Iris pigment epithelial cell (primary cell): ENCODE measurements around the gene SLC39A5.

Source experiments
- DNase-seq: peaks from one replicate; pipeline ENCODE4 v3.0.0-alpha.2; 2011; ENCODE audit warnings: low read depth

Gene SLC39A5, protein sequence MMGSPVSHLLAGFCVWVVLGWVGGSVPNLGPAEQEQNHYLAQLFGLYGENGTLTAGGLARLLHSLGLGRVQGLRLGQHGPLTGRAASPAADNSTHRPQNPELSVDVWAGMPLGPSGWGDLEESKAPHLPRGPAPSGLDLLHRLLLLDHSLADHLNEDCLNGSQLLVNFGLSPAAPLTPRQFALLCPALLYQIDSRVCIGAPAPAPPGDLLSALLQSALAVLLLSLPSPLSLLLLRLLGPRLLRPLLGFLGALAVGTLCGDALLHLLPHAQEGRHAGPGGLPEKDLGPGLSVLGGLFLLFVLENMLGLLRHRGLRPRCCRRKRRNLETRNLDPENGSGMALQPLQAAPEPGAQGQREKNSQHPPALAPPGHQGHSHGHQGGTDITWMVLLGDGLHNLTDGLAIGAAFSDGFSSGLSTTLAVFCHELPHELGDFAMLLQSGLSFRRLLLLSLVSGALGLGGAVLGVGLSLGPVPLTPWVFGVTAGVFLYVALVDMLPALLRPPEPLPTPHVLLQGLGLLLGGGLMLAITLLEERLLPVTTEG

DNA sequence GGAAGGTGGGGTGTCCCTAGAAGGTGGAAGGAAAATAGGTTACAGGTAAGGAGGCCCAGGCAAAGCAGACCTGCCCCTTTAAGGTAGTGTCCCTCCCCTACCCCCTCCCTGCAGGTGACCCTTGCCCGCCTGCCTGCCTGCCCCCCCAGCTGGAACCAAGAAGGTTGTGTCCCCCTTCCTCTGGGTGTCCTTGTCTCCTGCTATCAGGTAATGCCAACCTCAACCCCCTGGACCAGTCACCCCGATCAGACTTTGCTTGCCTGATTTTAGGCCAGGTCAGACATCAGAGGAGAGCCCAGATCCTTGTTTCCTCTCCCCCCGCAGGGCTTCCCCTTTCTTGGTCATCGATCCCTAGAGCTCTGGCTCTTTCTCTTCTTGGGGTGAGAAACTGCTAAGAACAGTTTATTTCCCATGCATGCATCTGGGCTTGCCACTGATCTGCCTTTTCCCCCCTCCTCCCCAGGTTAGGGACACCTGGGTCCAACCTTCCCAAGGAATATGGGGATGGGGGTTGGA is at the start of gene SLC39A5:
Gene SLC39A5, plus strand, starts transcription at position 136 of the 516 bp plus-strand sequence. CDS start 1,224 bp downstream, outside the sequence.
- DNase-seq = no peak

DNA sequence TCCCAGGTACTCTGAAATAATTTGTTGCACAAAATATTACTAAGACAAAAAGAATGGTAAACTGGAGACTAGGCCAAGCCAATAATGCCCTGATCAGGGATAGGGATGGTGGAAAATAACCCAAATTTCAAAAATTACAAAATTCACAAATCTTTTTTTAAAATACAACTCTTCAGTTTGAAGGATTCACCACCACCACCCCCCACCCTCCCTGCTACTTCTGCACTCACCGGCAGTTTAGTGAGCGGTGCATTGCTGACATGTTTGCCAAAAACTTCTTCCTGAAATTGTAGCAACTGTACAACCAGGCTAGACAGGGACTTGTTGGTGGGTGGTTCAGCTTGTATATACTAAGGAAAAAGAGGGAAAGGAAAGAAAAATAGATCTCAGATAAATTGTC is 42.9 kb upstream of the SLC39A5 start:
- no peak for DNase-seq

DNA sequence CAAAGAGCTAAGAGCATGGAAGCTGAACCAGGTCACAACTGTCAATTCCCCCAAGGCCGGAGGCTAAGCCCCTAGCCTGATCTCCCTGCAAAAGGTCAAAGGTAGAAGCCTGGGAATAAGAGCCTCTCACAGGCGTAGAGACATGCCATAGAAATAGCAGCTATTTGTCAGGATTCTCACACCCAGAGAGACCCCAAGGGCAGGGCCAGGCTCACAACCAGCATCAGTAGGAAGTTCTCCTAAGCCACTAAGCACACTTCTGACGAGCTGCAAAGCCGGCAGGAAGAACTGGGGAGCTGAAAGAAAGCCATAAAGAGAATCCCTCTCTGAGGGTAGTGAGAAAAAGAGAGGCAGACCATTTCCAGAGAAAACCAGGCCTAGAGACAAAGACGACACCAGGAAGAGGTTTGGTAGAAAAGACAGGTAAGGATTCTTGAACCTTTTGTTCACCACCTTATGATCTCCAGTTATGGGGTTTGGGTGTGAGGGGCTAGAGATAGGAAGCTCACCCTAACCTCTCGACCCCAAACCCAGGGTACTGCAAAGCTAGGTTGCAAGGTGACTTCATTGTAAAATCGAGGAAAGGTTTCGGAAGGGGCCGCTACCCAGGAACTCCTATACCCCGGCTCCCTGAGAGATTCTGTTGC is 41.6 kb upstream of the SLC39A5 start:
- DNase-seq = no peak

DNA sequence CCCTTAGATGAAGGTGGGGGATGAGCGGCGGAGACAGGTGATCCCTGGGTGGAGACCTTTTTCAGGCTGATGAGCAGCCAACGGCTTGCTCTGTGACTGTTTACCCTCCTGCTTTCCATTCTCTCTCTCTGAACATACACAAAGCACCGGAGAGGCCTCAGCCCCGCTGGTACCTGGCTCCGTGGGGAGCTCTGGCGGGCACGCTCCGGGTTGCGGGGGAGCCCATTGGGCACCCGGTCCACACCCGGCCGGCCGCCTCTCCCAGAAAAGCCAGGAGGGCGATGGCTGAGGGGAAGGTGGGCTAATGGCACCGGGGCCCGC is 41.1 kb upstream of the SLC39A5 start:
- no peak for DNase-seq

DNA sequence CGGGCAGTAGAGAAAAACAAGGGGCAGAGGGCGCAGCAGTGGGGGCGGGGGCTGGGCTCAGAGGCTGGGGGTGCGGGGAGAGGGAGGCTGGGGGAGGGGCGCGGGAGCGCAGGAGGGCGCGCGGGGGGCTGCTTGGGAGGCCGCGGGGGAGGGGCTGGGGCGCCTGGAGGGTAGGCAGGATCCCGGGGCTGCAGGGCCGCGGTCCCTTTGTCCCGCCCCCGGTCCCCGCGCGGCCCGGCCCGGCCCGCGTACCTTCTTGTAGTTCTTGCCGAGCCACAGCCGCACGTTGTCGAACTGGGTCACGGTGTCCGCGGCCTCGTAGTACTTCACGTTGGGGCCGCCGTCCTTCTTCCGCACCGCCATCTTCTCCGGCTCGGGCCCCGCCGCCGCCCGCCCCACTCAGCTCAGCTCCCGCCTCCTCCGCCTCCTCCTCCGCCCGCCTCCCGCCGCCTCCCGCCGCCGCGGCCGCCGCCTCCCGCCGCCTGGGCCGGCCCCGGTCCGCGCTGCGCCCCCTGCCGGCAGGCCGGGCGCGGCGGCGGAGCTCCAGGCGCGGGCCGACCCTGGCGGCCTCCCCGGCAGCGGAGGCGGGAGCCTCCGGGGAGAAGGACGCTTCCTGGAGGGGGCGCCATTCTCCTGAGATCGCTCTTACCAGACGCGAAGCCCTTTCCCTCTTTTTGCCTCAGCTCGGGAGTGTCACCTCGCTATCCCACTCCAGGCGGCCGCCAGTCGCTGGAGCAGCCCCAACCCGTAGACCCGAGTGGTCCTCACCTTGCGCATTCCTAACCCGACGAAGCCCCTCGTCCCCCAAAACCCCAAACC is 40.5 kb upstream of the SLC39A5 start, which contains the start of gene SMARCC2:
Gene SMARCC2, minus strand, starts transcription at position 385 of the 819 bp plus-strand sequence. Its CDS starts 22 bp downstream, at position 363.
- peak; percentile 82 for DNase-seq

DNA sequence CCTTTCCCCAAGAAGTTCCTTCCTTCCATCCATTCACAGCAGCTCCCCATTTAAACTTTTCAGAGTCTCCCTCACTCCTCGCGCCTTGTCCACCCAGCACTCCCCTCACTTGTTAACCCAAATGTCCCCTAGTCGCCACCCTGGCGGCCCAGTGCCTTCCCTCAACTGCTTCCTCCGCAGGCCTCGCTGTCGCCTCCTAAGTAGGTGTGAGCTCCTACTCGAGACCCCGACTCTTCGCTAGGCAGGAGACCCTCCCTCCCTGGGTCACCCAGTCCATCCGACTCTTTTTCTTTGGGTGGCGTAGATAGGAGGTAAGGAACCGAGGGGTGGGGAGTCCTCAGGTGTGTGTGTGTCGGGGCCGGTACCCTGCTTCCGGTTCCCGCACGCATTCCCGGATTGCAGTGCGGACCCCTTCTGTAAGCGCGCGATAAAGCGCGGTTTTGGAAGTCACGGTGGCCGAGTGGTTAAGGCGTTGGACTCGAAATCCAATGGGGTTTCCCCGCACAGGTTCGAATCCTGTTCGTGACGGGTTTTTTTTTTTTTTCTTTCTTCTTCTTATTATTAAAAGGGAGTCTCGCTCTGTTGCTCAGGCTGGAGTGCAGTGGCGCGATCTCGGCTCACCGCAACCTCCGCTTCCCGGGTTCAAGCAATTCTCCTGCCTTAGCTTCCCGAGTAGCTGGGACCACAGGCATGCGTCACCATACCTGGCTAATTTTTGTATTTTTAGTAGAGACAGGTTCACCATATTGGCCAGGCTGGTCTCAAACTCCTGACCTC is 39.7 kb upstream of the SLC39A5 start:
- peak; percentile 78 for DNase-seq

DNA sequence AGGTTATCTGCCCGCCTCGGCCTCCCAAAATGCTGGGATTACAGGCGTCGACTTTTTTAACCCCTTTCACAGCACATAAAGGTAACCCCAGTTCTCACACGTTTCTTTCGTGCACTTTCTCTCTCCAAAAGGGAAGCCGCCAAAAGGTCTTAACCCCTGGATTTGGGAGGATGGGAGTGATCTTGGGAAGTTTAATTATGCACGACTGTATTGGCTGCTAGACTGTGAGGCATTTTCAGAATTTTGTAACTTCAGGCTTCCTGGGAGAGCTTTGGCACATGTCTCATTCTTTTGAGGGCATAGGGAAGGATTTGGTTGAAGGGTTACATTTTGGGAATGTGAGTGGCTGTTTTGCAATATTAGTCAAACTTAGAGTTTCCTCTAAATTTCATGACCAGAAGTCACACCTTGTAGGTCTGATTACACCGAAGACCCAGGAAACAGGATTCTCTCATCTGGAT is 39.1 kb upstream of the SLC39A5 start:
- no peak for DNase-seq

DNA sequence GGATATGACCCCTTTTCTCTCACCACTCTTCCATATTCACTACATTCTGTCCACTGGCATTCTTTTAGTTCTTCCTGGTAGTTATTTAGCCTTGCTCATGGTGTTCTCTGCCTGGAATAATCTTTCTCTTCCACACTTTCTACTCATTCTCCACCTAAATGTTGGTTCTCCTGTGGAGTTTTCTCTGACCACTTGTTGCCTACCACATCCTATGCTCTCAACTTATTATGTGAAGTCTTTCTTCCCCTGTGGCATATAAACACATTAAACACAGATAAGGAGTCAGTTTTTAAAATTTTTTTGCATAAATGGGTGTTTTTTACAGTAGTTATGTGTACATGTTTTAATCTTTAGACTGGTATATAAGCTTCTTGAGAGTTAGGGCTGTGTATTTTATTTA is 37.3 kb upstream of the SLC39A5 start:
- DNase-seq = no peak

DNA sequence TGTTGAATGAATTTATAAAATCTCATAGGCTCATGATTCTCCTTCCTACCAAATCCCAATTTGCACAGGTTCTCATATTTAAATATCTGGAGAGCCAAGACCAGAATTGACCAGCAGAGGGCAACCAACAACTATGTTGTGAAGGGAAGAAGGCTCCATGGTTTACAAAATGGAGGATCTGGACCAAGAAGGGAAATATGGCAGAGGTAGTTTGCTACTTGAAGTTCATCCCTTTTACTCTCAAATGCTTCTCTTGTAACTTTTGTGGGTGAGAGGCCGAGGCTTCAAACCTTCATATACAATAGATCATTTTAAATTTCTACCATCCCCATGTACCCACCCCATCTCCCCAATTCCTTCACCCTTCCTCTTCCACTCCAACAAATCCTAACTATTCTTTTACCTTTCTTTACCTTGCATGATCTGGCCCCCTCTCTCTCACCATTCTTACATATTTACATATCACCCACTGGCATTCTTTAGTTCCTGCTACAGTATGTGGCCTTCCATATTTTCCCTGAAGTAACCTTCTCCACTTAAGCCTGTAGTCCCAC is 36.7 kb upstream of the SLC39A5 start:
- peak; percentile 83 for DNase-seq

DNA sequence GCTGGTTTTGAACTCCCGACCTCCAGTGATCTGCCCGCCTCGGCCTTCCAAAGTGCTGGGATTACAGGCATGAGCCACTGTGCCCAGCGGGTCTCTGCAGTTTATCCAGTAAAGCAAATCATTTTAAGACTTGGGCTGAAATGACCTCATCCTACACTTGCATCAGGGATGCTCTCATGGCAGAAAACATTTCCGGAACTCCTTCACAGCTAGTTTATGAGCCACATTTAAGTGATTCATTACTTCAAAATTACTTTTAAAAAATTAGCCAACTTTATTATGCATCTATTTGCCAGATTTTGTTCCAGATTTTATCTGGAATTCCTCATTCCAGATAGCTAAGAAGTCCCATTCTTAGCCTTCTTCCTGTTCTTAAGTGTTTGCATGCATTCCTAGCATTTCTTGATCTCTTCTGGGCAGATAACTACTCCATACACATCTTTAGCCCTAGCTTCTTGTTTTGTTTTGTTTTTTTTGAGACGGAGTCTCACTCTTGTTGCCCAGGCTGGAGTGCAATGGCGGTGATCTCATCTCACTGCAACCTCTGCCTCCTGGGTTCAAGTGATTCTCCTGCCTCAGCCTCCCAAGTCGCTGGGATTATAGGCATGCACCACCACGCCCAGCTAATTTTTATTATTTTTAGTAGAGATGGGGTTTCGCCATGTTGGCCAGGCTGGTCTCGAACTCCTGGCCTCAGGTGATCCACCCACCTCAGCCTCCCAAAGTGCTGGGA is 32.9 kb upstream of the SLC39A5 start:
- peak; percentile 96 for DNase-seq

DNA sequence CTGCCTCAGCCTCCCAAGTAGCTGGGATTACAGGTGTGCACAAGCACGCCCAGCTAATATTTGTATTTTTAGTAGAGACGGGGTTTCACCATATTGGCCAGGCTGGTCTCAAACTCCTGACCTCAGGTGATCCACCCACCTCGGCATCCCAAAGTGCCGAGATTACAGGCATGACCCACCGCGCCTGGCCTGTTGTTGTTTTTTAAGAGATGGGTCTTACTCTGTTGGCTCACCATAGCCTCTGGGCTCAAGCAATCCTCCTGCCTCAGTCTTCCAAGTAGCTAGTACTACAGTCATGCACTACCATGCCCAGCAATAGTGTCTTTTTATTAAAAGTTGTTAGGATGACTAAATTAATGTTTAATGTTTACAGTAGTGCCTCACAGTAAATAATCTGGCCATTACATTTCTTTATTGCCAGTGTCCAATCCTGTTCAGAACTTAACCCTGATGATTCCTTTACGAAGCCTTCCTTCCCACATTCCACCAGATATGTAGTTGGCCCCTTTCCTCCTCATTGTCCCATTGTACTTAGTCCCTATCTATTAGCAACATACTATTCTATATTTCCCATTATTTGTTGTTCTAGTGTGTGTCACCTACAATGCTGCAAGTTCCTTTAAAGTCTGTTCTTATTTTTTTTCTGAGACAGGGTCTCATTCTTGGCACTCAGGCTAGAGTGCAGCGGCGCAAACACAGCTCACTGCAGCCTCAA is 31.8 kb upstream of the SLC39A5 start:
- DNase-seq = no peak

DNA sequence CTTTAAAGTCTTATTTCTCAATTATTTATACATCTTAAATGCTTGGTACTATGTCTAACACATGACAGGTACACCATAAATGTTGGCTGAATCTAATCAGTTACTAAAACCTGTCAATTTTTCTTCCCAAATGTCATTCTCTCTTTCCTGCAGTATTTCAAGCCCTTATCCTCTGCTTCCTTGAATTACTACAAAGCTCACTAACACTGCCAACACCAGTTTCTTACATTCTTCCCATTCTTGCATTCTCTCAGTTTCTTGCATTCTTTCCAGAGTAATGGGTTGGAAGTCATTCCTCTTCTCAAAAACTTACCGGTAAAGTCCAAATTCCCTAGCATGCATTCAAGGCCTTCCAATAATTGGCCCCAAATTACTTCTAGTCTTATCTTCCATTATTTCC is 31.0 kb upstream of the SLC39A5 start:
- DNase-seq = peak; percentile 20

DNA sequence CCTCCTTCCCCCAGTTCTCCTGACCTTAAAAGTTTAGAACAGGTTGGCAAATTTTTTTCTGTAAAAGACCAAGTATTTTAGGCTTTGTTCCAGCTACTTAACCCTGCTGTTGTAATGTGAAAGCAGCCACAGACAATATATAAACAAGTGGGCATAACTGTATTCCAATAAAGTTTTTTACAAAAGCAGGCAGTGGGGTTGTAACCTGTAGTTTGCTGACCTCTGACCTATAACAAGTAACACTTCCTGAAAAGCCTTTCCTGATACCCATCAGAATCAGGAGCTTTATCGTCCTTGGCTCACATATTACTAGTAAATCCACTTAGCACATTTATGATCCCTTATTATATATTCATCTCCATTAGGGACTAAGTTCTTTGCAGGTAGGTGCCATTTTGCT is 27.5 kb upstream of the SLC39A5 start:
- DNase-seq = no peak

DNA sequence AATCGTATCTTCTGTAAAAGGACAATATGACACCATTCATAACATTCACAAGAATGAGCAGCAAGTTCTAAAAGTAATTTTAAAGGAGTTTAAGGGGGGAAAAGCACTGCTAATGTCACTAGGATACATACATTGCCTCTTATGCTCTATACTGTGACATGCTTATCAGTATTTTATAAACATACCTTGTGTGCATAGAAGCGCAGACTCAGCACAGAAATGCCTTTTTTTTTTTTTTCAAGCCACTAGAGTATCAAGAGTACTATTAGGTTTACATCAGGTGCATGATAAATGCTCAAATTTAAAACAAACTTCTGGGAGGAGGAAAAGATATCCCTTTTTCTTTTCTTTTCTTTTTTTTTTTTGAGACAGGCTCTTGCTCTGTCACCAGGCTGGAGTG is 27.0 kb upstream of the SLC39A5 start:
- DNase-seq = no peak

DNA sequence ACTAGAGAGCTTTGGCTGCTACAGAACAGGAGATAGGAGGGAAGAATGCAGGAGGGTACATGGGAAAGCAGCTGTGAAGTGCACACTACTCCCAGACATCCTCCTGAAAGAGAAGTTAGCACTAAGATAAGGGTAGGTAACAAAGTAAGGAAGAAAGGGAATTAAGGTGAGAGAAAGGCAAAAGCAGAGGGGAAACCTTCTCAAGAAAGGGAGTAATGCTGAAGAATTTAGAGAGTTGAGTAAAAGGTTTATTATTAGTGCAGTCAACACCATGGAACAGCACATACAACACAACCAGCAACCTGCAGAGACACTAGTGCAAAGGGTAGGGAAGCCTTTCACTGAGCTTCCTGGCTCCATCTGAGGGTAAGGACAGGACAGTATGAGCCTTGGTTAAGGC is 25.6 kb upstream of the SLC39A5 start:
- no peak for DNase-seq

DNA sequence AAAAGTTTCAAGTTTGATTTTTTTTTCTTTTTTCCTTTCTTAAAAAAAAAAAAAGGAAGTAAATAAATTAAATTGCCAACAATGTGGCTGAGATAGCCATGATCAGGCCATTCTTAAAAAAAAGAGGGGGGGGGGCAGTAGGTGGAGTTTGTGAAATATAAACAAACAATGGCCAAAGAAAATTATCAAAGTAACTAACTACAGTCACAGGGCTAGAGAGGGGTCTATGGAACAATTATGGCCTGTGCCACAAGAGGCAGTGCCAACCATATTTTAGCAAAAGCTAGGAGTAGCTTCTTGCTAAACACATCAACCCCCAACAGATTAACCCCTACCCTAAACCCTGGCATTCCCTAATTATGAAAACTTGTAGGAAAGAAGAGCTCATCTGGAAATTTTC is 24.4 kb upstream of the SLC39A5 start:
- no peak for DNase-seq

DNA sequence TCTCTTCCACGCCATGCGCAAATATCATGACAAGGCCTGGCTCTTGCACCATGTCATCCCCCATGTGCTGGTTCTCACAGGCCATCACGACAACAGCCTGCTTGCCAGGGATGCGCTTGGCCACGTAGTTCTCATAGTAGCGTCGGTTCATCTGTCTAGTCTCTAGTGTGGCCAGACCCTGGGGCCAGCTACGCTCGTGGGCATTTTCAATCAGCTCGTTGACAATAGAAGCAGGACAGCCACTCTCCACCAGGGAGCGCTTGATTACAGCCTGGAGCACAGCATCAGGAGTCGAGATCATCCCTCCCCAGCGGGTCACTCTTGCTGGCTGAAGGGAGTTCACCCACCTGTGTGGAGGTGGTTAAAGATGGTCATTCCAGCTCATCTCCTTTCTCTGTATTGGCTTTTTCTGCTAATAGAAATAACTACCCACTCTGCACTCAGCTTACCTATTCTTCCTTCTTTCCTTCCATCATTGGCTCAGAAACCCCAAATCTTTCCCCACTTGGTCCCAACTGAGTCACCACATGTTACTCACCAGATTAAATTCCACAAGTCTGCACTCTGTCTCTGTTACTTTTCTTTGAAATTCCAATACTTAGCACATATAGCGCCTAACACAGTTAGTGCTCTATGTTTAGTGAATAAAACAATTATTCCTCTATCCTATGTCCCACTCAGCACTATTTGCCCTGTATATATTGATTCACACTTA is 23.2 kb upstream of the SLC39A5 start:
- peak; percentile 60 for DNase-seq

DNA sequence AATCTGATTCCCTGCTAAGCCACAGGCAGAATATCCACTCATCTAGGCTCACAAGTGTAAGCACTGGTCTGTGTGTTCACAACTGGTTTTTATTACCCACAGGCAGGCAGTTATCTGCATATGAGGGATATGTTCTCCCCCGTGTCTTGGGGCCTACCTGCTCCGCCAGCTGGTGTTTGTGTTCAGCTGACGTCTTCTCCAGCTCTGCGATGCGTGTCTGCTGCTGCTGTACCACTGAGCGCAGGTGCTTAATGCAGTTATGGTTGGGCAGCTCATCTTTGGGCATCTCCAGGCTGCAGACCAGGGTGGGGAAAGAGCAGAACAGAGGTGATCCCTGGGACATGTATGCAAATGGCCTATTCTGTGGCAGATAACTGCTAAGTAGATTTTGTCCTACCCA is 21.8 kb upstream of the SLC39A5 start:
- DNase-seq = no peak

DNA sequence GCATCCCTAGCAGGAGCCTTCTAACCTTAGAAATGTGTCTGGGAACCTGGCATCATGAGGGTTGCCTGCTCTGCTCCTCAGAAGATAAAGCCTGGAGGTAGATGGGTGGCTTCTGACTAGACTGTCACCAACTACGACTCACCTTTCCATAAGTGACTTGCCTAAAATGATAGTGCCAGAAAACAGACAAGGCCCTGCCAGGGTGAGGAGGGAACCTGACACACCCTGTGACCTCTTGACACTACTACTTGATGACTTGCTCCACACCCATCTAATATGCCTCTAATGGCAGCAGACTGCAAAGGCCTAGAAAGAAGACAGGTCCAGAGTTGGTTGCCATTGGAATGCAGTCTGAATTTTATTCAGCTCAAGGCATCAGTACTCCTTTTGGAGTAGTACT is 17.5 kb upstream of the SLC39A5 start:
- no peak for DNase-seq
